Activated CD4-positive, alpha-beta T cell treated with anti-CD3 and anti-CD28 coated beads, Interleukin-2, Interleukin-6, amounts not matched to agents 100 ng/mL and 50 ng/mL, durations not matched to agents 16 hours and 8 hours (primary cell): ENCODE data around the gene DNAH17.
A peak's percentile ranks its signal among the peaks of the same experiment; 100 is the strongest.

Experiments used
- DNase-seq: peaks from one replicate; pipeline ENCODE4 v3.0.0-alpha.2; 2020

Gene DNAH17

DNA sequence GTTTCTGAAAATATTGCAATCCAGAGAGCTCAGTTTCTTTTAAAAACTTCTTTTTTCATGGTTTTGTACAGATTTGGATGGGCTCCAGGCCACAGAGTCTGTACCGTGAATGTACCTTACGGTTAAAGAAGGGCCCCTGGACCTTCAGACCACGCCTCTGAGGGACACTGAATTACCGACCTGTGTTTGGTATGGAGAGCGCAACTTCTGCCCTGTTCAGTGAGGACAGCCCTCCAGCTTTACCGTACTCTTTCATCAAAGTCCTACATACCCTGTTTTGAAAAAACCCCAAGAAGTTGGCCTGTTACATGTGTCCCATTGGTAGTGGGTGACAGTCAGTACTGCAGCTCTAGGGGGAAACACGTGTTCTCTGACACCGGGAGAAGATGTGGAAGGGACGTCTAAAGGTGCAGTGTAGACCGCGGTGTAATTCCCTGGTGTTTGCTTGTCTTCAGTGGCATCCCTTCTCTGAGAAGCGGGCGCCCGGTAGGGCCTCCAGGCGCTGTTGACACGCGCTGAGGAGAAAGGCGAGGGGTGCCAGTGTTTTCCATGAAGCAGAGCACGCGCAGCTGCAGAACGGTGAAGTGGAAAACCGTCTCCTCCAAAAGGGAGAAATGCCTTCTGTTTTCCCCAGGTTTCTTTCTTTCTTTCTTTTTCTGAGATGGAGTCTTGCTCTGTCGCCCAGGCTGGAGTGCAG, 192.6 kb downstream of the DNAH17 start:
- DNase-seq, result peak; percentile 23

DNA sequence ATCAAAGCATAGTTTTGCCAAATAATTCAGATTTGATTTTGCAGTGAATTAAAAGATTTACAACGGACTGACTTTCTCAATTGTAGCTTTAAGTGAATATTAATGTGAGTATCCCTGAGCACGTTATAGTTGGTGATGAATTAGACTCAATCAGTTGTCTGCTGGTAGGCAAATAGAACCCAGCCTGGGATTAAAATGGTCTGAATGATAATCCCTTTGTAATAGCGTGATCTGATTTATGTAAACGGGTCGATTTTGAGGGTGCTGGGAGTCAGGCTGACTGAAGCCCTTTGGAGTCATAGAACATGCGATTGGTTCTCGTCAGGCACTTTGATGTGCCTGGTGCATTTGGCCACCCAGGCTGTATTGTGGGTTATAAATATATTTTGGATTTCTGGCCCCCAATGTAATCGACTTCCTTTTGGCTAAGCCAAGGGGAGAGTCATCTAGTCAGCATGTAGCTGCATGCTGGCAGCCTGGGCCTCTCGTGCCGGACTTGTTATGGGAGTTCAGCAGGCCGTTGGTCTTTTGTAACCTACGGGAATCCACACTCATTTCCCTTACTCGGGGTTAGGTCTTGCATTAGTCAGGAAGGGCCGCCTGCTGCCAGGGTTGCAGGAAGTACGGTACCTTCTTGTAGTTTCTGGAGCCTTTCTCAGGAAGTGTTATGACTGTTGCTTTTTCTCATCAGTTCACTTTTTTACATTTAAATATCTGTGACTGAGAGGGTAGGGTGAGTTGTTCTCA, 193.3 kb downstream of the DNAH17 start:
- peak; percentile 93 for DNase-seq

DNA sequence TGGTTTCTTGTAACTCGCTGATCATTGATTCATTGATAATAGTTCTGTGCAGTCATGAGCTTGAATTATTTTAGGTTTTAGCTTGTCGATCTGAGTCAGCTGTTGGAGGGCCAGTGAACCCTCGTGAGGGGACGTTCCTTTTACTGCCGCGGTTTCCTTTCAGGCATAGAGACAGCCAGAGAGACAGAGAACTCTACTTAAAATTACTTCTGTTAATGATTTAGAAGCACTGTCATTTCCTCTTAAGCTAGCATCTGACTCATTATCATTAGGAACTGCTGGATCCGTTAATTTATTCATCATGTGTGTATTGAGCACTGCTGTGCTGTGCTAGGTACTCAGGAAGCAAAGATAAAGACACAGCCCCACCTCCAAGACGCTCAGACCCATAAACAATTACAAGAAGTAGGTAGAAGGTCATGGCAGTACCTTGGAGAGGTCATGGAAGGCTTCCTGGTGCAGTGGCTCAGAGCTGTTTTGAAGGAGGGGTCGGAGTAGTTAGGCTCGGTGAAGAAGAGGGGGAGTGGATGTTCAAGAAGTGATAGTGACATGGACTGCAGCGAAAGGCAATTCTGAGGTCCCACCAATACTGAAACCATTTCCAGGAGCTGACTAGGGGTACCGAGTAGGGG, 195.5 kb downstream of the DNAH17 start:
- peak; percentile 81 for DNase-seq

DNA sequence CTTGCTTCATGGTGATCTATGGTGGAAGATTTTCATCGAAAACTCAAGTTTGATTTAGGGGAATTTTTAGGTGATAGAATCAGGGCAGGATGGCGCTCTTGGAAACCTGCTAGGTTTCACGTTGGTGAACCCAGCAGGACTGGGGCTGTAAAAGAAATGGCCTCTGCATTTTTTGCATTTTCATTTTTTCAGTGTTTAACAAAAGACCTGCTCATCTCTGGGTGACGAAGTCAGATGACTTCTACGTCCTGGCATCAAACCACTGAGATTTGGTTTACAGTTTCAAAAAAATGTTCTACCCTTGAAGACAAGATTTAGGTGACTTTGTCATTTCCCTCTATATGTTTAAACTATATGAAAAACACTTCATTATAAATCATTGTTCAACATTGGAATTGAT, 196.8 kb downstream of the DNAH17 start:
- DNase-seq, result peak; percentile 37

DNA sequence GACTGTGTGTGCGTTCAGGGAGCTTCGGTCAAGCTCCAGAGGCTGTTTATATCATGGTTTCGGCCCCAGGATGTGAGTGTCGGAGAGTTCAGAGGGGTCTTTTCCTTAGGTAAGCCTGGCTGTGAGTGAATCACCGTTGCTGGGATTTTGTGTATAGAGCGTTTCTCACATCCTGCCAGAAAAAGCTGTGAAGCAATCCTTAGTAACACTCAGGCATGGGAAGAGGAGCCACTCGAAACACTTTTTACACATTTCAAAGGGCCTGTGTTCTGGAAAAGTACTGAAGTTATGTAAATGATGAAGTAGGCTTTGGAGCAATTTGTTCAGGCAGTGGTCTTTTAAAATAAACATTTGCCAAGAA, 198.1 kb downstream of the DNAH17 start:
- DNase-seq, result peak; percentile 43

DNA sequence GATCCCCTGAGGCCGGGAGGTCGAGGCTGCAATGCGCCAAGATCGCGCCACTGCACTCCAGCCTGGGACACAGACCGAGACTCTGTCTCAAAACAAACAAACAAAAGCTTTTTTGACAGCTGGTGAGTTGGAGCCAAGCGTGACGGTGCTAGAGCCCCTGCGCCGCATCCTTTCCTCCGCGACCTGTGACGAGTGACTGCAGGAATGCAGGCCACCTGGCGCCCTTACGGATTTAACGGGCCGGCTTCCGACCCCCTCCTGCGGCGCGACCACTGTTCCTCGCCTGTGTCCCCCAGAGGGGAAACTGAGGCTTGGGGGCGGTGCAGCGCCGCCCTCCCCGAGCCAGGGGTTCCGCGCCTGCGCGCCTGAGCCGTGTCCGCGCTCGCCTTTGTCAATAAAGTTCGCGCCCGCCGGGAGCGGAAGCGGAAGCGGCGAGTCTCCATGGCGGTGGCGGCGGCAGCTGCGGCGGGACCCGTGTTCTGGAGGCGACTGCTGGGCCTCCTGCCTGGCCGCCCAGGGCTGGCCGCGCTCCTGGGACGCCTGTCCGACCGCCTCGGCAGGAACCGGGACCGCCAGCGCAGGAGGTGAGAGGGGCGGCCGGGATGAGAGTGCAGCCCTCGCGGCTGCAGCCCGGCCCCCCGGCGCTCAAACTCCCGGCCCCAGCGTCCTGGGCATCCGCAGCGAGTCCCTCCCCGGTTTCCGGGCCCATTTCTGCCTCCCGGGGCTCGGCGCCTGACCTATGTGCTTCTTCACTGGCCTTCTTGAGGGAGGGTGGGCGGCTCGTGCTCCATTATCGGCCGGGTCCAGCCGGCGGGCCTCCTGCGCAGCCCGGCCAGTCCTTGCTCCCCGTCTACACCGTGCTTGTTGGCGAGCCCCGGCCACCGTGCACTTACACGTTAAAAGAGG, 198.7 kb downstream of the DNAH17 start, which contains the start of gene PGS1:
PGS1 (plus strand) TSS at position 425 of the 906 bp plus-strand sequence; CDS start at position 442, 17 bp downstream.
- peak; percentile 90 for DNase-seq

DNA sequence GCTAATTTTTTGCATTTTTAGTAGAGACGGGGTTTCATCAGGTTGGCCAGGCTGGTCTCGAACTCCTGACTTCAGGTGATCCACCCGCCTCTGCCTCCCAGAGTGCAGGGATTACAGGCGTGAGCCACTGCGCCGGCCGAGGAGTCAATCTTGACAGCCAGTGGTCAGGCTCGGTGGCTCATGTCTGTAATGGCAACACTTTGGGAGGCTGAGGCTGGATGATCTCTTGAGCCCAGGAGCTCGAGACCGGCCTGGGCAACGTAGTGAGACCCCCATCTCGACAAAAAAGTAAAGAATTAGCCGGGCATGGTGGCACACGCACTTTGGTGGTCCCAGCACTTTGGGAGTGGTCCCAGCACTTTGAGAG, 199.4 kb downstream of the DNAH17 start:
- DNase-seq, result no peak

DNA sequence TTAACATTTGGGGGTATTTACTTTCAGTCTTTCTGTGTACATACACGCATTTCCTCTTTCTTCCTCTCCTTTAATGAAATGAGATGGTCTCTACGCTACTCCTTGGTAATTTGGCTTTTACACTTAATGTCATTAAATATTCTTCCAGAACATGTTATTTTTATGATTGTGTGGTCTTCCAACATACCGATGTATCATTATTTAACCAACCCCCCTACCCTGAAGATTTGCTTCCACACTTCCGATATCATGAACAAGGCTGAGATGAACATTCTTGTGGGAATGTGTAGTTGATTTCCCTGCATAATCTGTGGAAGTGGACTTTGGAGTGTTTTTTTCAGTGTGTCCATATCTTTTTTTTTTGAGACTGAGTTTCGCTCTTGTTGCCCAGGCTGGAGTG, 201.0 kb downstream of the DNAH17 start:
- DNase-seq, result no peak

DNA sequence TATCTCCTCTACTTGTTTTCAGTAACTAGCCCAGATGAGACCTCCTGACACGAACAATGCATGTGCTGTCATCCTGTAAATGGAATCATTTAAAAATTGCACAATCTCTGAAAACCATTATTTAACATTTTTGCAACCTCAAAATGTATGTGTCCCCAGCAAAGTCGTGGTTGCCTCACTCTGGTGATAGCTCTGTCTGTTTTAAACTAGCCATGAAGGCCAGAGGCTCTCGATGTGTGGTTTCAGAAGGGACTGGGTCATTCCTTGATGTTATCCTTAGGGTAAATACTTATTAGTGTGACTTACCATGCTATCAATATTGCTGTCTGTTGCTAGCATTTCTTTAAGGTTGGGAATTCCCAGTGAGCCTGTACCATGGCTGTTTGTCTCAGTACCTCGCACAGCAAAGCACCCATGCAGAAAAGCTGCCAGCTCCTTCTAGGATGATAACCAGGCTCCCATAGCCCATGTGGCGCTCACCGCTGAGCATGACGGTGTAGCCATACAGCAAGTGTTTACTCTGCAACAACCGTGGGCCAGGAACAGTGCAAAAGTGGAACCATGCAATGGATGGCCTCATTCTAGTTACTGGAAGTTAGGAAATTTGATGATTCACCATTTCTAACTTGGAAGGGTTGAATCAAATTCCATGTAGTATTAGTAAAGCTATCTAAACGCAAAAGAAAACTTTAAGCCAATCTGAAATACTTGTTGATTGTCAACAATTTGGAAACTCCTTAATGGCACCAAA, 201.6 kb downstream of the DNAH17 start:
- no peak for DNase-seq

DNA sequence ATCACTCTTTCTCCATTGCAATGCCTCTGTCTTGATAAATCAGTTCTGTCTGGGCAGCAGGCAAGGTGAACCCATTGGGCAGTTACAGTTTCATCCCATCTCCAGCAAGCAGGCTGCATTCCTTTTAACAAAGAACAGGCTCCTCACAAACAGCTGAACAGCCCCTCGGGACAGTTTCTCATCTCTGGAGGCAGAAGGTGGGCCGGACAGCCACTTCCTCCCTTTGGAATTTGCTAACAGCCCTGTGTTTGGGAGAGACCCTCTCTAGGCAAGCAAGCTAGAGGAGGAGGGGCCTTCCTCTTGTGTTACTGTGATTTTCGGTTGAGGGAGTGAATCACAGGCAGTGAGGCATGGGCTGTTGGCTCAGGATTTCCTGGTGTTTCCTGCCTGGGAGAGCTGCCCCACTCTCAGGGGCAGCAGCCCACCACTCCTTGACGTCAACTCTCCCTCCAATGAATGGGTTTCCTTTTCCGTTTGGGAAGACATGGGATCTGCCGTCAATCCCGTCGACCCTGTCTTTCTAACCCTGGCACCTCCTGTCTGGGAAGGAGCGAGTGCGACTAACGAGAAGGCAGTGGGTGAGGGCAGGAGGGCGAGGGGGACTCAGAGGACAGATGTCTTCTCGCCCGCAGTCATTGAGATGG, 202.4 kb downstream of the DNAH17 start:
- no peak for DNase-seq

DNA sequence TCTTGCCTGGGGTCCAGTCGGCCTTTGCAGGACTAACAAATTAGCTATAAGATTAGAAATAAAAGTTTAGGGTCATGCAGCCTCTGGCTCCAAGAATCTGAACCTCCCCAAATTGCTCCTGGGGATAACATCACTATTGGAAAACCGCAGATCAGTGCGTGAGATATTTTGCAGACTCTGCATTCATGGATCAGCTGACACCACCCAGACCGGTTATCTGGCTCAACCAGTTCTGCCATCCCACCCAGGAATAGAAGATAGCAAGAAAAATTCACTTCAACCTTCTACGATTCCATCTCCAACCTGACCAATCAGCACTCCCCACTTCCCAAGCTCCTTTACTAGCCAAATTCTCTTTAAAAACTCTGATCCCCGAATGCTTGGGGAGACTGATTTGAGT, 203.0 kb downstream of the DNAH17 start:
- no peak for DNase-seq
